ENCODE data around the gene SDHAF1.
"Not testable (repeated sequence)": the region's sequence is repeated elsewhere in the genome, so short reads cannot be mapped to it uniquely, and the experiment has no call there.

SDHAF1 gene

DNA sequence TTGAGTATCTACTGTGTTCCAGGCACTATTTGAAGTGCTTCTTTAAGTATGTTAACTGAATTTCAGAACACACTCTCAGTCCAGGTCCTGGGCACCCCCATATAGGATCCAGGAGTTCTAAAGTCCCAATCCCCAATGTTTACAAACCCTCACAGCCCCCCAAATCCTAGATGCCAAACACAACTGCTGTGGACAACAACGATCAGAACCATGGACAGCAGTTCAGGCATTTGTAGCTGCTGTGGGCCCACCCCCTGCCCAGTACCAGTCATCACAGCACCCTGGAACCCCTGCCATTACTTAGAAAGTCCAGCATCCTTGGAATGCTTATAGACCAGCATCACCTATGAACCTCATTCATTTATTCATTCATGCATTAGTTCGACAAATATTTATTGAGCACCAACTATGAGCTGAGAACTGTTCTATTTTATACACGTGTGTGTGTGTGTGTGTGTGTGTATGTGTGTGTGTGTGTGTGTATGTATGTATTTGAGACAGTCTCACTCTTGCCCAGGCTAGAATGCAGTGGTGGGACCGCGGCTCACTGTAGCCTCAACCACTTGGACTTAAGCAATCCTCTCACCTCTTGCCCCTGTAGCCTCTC is 19.3 kb upstream of the SDHAF1 start:
- TF ChIP-seq, protein P1, sequence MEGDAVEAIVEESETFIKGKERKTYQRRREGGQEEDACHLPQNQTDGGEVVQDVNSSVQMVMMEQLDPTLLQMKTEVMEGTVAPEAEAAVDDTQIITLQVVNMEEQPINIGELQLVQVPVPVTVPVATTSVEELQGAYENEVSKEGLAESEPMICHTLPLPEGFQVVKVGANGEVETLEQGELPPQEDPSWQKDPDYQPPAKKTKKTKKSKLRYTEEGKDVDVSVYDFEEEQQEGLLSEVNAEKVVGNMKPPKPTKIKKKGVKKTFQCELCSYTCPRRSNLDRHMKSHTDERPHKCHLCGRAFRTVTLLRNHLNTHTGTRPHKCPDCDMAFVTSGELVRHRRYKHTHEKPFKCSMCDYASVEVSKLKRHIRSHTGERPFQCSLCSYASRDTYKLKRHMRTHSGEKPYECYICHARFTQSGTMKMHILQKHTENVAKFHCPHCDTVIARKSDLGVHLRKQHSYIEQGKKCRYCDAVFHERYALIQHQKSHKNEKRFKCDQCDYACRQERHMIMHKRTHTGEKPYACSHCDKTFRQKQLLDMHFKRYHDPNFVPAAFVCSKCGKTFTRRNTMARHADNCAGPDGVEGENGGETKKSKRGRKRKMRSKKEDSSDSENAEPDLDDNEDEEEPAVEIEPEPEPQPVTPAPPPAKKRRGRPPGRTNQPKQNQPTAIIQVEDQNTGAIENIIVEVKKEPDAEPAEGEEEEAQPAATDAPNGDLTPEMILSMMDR (IDR thresholded peaks at IDR 0.05; ENCODE audit: low read length, missing control alignments): no peak
- H3K4me3 ChIP-seq (replicated peaks; ENCODE audit: low read depth, low read length): no peak overlapping the region
- peak; percentile 36 for DNase-seq (ENCODE audit: low read depth)

DNA sequence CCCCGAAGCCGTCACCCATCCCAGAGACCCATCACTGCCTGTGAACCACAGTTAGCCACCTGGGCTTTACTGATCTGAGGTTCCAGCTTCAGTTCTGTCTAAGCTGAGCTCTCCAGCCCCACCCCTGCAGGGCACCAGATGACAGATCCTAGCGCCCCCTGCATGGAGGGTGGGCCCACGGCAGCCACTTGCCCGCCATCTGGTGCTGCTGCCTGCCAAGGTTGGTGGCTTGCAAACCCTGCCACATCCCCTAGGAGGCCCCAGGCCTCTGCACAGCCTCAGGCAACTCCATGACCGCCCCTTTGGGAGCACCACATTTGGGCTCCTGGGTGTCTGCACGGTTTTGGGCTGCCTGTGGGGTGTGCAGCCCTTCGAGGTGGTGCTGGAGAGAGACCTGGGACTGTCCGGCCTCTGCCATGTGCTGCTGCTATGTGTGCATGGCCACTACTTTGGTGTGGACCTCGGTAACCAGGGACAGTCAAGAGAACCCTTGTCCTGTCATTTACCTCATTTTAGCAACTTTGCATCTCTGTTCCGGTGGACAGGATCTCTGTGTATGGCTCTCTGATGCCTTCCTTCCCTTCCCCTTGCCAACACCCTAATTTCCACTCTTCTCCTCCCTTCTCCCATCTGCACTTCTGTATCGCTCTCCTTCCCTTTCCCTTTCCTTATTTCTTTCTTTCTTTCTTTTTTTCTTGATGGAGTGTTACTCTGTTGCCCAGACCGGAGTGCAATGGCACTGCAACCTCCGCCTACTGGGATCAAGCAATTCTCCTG is 17.4 kb upstream of the SDHAF1 start:
- DNase-seq (ENCODE audit: low read depth): no peak

DNA sequence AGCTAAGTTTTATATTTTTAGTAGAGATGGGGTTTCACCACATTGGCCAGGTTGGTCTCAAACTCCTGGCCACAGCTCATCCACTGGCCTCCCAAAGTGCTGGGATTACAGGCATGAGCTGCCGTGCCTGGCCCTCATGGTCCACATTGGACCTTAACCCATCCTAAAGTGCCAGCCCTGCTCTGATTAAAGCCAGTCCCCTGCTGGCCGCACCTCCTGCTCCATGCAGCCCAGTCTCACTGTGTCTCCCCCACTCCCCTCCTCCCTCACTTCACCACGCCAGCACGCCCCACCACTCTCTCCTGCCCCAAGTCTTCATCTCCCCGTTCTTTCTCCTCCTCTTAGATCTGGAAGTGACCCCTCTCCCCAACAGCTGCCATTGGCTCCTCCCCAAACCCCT is 16.7 kb upstream of the SDHAF1 start:
- TF ChIP-seq, protein P1 (IDR thresholded peaks at IDR 0.05; ENCODE audit: low read length, missing control alignments): no peak
- no peak for DNase-seq (ENCODE audit: low read depth)

More for the DNA sequence above, 17.4 kb upstream of the SDHAF1 start:
- H3K4me3 ChIP-seq (replicated peaks; ENCODE audit: low read depth, low read length): no peak overlapping the region
- TF ChIP-seq, protein P1 (IDR thresholded peaks at IDR 0.05; ENCODE audit: low read length, missing control alignments): no peak

DNA sequence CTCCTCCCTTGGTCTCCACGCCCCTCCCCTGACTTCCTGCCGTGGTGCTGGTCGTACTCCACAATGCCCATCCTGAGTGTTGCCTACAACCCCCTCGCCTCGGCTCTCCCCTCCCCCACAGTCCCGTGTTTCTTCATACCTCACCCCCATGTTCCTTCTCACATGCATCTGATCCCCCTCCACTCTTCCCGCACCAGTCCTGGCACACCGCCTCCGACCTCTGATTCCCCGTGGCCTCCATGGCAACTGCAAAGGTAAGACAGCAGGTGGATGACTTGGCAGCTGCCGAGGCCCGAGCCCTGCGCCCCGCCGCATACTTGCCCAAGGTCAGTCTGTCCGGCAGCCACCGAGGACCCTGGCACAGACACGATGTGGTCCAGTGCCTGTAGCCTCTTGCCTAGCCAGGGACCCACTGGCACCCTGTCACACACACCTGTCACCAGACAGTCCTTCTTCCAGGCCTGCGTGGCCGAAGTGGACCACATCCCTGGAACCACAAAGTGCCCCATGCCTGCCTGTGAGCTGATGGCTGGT is 16.1 kb upstream of the SDHAF1 start:
- DNase-seq (ENCODE audit: low read depth): no peak
- TF ChIP-seq, protein P1 (IDR thresholded peaks at IDR 0.05; ENCODE audit: low read length, missing control alignments): no peak
- no peak overlapping the region for H3K4me3 ChIP-seq (replicated peaks; ENCODE audit: low read depth, low read length)

More for the DNA sequence above, 16.7 kb upstream of the SDHAF1 start:
- no peak overlapping the region for H3K4me3 ChIP-seq (replicated peaks; ENCODE audit: low read depth, low read length)

DNA sequence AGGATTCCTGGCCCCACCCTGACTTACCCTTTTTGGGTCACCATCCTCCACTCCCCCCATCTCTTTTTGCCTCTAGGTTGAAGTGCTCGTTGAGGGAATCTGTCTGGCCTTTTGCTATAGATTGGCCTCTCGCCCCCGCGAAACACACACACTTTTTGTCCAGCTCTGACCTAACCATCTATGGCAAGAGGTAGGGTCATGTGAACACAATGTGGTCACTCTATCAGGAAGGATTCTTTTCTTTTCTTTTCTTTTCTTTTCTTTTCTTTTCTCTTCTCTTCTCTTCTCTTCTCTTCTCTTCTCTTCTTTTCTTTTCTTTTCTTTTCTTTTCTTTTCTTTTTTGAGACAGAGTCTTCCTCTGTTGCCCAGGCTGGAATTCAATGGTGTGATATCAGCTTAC is 14.0 kb upstream of the SDHAF1 start:
- not testable (repeated sequence) for DNase-seq (ENCODE audit: low read depth)

DNA sequence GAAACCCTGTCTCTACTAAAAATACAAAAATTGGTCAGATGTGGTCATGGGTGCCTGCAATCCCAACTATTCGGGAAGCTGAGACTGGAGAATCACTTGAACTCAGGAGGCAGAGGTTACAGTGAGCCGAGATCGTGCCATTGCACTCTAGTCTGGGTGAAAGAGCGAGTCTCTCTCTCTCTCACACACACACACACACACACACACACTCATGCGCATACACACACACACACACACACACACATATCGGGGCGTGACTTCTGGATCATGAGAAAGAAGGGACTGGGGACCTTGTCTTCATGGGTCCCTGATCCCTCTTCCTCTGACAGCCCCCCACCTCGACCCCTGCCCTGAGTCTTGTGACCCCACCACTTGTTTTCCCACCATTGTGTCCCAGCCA is 11.8 kb upstream of the SDHAF1 start:
- TF ChIP-seq, protein P1 (IDR thresholded peaks at IDR 0.05; ENCODE audit: low read length, missing control alignments): no peak
- no peak overlapping the region for H3K4me3 ChIP-seq (replicated peaks; ENCODE audit: low read depth, low read length)
- no peak for DNase-seq (ENCODE audit: low read depth)

More for the DNA sequence above, 14.0 kb upstream of the SDHAF1 start:
- not testable (repeated sequence) for H3K4me3 ChIP-seq (replicated peaks; ENCODE audit: low read depth, low read length)

DNA sequence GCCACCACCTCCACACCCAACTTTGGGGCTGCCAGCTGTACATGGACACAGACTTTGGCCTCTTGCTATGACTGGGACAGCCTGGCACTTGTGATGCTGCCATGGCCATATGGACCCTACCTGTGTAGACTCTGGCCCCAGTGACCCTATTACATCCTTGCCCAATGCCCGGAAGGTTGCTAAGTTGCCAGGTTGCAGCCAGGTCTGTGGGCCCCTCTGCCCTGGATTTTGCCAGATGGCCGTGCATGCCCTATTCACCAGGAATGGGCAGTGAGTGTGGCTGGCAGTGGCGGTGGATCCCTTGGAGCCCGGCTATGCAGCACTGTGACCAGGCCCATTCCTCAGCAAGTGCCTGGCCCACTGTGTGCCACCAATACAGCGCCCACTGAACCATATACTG is 8.9 kb upstream of the SDHAF1 start:
- no peak overlapping the region for H3K4me3 ChIP-seq (replicated peaks; ENCODE audit: low read depth, low read length)
- no peak for DNase-seq (ENCODE audit: low read depth)
- TF ChIP-seq, protein P1 (IDR thresholded peaks at IDR 0.05; ENCODE audit: low read length, missing control alignments): no peak
